Stimulated activated CD8-positive, alpha-beta memory T cell treated with anti-CD3 and anti-CD28 coated beads, Interleukin-4, amount 100 ng/mL, for 24 hours (primary cell): ENCODE results near the gene LMX1B.

Experiments
- DNase-seq: peaks from one replicate; pipeline ENCODE4 v3.0.0-alpha.2; 2020; ENCODE audit warnings: low read depth

Gene LMX1B

DNA sequence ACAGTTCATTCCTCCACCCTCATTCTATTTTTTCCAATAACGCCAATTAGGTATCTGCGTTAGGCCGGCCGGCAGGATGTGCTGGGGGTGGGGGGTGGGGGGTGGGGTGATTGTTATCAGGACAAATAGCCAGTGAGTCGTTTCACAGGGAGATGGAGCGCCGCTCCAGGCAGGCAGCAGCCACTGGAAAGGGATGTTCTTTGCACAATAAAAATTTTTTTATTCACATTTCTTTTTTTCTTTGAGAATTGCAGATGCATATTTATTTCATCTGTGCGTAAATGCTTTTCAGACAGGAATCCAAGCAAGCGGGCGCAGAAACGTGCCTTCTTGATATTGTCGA is 4.1 kb downstream of the LMX1B start:
- DNase-seq: no peak

- DNase-seq: no peak
Observed at GRCh38 chr9:126618190-126618584, 4.5 kb downstream of the LMX1B start.

- DNase-seq: no peak
Observed at GRCh38 chr9:126618585-126619360, 5.0 kb downstream of the LMX1B start.

DNA sequence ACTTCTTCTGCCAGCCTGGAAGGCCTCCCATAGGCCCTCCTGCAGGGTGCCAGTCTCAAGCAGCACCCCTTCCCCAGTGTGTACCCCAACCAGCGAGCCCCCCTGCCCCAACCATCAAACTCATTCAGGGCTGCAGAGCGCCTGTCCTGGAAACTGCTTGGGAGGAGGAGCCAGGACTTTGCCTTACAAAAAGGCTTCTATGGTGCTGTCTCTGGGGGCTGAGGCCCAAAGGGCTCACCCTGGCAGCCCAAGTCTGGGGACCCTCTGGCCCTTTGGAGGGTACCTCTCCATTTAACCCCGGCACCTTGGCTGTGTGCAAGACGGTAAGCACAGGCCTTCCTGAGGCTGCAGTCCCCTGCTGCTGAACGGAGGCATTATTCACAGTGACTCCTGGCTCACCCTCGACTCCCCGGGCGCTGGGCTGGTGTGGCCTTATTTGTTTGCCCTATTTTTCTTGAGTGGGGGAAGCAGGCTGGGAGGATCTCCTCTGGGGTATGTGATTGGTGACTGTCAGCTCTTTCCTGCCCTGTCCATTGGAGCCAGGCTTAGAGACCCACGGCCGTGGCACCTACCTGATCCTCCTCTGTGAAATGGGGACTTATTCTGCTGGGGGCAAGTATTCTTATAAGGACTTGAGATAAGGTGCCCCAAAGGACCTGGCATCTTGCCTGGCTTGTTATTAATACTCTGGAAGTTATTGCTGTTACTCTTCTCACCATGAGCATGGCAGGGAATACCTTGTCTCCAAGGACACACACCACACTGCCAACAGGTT is 5.8 kb downstream of the LMX1B start:
- DNase-seq: no peak

- DNase-seq: no peak
Observed at GRCh38 chr9:126620478-126620877, 6.8 kb downstream of the LMX1B start.

DNA sequence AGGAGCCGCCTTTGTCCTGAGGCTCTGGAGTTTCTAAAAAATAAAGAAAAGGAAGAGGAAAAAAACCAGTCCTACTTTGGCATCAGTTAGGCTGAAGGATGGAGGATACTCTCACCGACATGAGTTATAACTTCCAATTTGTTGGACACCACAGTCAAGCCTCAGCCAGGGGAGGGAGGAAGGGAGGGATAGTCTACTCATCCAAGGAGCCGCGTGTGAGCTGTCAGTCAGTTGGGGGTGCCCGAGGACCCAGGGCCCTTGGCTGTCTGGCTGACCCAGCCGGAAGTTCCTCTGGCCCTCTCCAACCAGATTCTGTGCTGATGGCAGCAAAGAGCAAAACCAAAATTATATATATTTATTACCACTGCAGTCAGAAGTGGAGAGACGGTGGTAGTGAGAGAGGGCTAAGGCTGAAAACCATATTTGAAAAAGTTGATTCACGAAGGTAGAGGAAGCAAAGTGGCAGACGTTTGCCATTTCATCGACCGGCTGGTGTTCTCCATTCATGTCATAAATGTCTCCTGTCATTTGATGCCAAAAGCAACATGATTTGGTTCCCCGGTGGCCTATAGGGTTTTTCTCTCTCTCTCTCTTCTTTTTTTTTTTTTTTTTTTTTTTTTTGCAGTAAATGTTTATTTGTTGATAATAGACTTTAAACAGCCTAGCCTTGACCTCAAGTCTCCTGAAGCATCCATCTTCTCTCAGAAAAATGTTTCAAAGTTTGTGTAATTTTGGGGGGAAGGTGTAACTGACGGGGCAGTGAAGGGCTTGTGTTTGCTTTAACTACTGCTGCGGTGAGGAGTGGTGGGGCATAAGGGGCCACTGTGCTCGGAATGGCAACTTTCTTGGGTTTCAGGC is 7.6 kb downstream of the LMX1B start:
- DNase-seq: no peak

DNA sequence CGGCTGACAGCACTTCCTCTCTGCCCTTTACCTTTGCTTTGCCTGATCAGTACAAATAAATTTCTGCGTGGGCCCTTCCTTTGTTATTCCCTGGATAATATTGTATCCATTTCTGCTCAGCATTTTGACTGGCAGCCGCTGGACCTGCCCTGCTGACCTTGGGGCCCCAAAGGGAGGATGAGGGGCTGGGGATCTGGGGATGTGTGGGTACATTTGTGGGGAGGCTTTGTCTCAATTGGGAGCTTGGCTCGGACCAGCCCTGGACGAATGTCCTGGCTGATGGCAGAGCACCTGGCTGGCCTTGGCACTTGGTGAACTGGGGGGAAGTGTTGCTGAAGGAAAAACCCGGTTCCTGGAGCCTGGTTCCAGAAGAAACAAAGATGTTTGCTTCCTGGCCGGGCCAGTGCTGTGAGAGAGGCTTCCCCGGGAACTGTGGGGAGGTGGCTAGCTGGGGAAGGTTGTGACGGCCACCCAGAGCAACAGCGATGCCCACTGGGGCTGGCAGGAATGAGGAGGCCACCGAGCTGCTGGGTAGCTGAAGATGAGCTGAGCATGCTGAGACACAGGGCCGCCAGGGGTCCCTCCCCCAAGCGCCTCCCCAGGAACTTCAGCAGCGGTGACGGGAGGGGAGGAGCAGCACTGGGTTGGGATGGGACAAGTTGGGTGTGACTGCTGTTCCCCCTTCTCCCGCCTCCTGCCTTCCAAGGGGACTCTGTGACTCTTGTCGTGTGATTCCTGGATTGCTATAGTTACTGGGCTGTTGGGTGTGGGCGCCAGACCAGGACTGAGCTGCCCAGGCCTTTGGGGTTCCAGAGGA is 8.4 kb downstream of the LMX1B start:
- DNase-seq: no peak

DNA sequence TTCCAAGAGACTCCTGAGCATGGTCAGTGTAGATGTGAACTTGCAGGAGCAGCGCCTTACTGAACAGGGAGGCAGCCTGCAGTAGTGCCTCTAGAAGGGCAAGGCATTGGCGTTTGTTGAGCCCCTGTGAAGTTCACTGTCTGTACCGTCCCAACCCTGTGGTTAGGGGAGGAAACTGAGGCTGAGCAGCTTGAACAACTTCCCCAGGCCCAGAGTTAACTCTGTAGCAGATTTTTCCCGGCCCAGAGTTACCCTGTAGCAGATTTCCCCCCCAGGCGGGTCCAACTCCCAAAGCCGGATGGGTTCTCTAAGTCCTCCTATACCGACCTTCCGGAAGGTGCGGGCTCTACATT is 9.6 kb downstream of the LMX1B start:
- no peak for DNase-seq

GRCh38 chr9:126623667-126624478 is 10.1 kb downstream of the LMX1B start:
- DNase-seq: no peak

GRCh38 chr9:126624479-126624826 is 10.7 kb downstream of the LMX1B start:
- no peak for DNase-seq

DNA sequence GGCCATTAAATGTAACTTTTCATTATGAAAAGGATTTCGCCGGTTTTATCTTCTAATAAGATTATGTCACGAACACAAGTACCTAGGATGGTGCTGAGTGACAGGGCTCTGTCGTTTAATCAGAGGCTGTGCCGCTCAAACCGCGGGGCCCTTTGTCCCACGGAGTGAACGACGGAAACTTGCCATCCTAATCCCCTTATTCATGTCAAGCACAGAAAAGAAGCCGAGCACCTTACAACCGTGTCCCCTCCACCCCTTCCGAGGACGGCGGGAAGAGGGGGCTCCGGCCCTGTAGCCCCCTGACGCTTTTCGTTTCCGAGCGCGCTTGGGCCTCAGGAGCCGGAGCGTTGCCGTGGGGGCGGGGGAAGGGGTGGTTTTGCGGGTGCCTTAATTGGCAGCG is 11.2 kb downstream of the LMX1B start:
- DNase-seq: no peak

DNA sequence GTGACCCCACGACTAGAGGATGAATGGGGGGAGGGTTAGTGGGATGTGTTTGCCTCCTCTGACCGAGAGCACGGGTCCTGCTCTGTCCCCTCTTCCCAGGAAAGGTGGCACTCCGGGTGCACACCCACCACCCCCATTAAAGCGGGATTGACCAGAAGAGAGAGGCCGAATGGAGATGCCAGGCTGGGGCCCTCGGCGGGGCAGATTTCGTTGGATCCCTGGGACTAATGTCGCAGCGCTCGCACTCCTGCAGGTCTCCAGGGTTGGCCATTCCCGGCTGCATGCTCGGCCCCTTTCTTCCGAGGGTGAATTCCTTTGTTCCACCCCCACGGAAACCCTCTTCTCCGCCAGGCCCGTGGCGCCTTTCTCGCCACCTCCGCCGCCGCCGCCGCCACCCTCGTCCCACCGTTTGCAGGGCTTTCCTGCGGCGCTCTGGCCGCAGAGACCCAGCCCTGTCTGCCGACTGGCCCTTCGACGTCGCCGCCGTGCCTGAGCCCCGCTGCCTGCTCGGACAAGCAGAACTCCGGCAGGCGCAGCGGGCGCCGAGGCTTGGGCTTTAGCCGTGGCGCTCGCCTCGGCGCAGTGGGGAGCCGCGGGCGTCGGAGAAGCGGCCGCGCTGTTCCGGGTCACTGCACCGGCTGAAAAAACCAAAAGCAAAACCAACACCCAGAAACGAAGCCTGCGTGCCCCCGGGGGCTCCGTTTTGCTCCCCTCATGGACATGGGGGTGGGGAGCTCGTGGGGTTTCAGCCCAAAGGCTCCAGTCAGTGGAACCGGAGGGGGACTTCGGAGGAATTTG is 11.8 kb downstream of the LMX1B start:
- no peak for DNase-seq

DNA sequence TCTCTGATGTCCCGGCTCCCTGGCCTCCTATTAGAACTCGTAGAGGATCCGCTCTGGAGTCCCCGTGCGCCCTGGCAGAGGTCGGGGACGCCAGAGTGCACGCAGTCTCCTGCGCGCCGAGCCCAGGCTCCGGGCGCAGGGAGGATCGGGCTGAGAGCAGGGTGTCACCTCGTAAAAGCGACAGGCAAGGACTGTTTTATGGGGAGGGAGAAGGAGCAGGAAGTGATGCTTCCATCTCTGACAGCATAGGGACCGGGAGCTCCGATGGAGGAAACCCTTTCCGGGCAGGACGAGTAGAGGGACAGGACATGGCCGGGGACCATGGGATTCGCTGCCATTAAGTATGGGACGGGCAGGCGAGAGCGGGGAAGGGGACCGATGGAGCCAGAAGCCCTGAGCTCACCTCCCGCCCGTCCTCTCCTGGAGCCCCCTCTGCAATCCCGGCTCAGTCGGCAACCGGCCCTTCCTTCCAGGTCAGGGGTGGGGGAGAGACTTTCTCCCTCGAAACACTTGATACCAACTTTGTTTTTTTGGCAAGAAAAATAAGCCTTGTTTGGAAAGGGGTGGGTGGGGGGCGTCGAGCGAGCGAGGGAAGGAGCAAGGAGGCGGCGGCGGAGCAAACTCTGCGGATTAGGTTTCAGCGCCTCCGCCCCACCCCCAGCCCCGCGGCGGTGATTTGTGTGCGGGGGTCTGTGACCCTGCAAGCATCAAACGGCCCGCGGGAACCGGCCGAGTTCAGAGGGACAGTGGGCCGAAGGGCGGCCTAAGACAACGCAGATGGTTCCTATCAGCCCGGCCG is 12.6 kb downstream of the LMX1B start:
- no peak for DNase-seq

DNA sequence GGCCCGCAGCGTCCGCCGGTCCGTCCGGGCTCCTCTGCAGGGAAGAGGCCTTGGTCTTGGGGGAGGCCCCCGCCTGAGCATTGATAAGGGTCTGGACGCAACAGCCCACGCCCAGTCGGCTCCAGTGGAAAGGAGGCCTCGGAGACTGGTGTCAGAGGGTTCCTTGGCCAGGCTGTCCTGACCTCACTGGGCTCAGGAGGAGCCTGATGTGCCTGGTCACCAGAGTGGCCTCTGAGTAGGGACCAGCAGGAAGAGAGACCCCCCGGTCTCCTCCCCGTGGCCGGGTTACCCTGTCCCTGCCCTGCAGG is 13.2 kb downstream of the LMX1B start:
- DNase-seq: no peak

GRCh38 chr9:126628146-126628545 is 14.4 kb downstream of the LMX1B start:
- no peak for DNase-seq

DNA sequence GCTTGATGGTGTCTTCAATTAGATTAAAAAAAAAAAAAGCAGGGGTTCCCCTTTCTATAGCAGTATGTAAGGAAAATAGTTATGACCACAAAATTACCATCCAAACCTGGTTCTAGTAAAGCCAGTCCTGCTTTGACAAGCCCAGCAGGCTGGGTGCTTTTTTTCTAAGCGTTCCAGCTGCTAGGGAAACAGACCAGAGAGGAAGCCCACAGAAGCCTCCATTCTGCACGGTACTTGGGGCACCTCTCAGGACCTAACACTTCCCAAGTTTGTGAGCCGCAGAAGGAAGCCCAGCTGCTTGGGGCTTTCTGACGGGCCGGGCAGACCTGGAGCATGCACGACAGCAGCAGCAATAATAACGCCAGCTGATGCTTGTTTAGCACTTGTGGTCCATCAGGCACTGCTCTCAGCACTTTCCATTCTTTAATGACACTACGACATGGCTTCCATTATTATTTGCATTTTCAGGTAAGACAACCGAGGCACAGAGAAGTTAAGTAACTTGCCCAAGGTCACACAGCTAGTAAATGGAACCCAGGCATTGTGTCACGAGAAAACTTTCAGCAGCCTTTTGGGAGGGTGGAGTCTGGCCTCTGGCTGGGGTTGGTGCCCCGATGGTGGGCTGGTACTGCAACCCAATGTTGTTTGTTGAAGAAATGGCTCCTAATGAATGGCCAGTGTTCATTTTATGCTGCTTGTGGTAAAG is 15.4 kb downstream of the LMX1B start:
- no peak for DNase-seq

DNA sequence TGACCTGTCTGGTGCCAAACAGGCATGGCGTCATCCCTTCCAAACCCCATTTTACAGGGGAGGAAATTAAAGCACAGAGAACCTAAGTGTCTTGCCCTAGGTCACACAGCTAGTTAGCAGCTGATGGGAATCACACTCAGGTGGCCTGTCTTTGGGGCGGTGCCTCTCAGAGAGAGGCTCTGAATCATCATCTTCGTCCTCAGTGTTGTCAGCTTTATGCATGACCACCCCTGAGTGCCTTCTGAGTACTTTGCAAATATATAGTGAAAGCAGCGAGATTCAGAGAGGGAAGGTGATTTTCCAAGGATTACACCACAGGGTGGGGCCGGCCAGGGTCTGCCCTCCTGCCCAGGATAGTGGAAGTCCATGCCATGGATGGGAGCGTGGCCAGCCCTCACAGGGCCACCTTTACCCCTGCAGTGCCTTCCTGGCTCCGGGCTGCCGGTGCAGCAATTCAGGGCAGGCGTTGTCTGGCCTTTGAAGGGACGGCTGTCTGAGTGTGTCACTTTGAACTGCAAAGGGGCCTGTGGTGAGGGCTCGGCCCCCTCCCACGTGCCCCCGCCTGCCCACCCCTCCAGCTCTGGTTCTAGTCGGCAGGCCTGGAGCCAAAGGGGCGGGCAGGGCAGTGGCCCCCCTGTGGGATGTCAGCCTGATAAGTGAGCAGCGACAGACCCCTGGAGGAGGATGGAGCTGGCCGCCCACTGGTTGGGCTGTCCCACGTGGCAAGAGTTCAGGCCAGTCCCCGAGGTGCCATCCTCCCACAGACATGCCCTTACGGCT is 16.9 kb downstream of the LMX1B start:
- DNase-seq: no peak

DNA sequence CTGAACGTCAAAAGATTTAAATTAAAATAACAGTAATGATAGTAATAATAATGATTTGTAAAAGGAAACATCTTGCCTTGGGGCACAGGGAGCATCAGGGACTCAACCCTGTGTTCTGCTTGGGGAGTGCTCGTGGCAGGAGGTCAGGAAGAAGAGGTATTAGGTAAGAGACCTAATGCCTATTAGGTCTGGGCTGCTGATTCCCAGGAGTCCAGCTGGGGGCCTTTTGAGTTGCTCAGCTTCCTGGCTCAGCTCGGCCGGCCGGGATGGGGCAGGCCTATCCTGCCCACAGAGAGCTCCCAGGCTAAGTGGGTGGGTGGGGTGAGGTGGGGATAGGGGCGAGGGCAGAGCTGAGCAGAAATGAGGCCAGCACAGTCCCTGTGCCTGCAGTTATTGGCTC is 17.5 kb downstream of the LMX1B start:
- DNase-seq: no peak
